HL-60 (cell line): Measurements from ENCODE around the gene FARP1.

ENCODE experiments used
- DNase-seq, 2 experiments: peaks; one replicate each; pipeline ENCODE4 v3.0.0-alpha.2; 2010 to 2020; ENCODE audit warnings: low read depth in 1 of 2, low spot score in 1 of 2
- H3K27ac ChIP-seq: fragments of 250-450 bp; sonication (Bioruptor Pico); replicated peaks from 2 replicates; pipeline ENCODE4 v1.5.1; 2020; ENCODE audit warnings: mild to moderate bottlenecking, moderate library complexity
- H3K27me3 ChIP-seq: fragments of 250-450 bp; sonication (Bioruptor Pico); 2 replicates; pipeline ENCODE4 v1.5.1; 2021; ENCODE audit warnings: mild to moderate bottlenecking, moderate library complexity; ENCODE audit not compliant: insufficient read depth, poor library complexity, severe bottlenecking
- H3K4me3 ChIP-seq: replicated peaks from 2 replicates; pipeline ENCODE4 v1.5.1; 2011; ENCODE audit warnings: mild to moderate bottlenecking, control low read depth, low read length; ENCODE audit not compliant: insufficient read depth
- CTCF ChIP-seq: IDR thresholded peaks from one replicate; pipeline ENCODE4 v1.5.1; 2011; ENCODE audit warnings: low read length, control low read depth, inconsistent platforms; ENCODE audit not compliant: insufficient read depth
- GABPA ChIP-seq: IDR thresholded peaks from 2 replicates; pipeline ENCODE4 v1.6.1; 2012; ENCODE audit warnings: low read depth
- POLR2AphosphoS5 ChIP-seq: IDR thresholded peaks from 2 replicates; pipeline ENCODE4 v1.6.1; 2012; ENCODE audit warnings: low read depth
- SPI1 ChIP-seq: IDR thresholded peaks from 2 replicates; pipeline ENCODE4 v1.6.1; 2012; ENCODE audit warnings: low read depth, mild to moderate bottlenecking, borderline replicate concordance
- TF ChIP-seq, protein P1 (sequence below): IDR thresholded peaks from 2 replicates; pipeline ENCODE4 v1.6.1; 2012; ENCODE audit warnings: low read depth; ENCODE audit not compliant: insufficient replicate concordance

FARP1 gene

DNA sequence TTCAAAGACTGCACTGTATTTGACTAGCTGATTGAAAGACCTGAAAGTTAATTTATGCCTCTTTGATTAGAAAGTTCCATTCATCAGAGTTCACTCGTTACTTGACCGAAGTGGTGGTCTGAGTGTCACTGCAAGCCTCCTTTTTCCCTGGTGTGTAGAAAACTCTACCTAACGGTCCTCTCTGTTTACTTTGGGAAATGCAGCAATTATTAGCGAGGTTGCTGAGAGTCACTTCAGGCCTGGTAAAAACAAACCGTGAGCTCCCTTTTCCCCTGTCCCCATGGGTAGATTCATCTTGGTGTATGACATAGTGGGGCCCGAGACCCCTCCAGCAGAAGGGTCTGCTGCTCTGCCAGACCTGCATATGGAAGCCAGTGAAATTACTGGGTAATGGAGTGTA is 161.0 kb downstream of the FARP1 start:
- DNase-seq = no peak
- H3K27me3 ChIP-seq = peaks cover 4% of the 10 kb centered on the region
- H3K27ac ChIP-seq = no peak overlapping the region
- no peak overlapping the region for H3K4me3 ChIP-seq
- TF ChIP-seq POLR2AphosphoS5 = no peak
- TF ChIP-seq, protein P1, sequence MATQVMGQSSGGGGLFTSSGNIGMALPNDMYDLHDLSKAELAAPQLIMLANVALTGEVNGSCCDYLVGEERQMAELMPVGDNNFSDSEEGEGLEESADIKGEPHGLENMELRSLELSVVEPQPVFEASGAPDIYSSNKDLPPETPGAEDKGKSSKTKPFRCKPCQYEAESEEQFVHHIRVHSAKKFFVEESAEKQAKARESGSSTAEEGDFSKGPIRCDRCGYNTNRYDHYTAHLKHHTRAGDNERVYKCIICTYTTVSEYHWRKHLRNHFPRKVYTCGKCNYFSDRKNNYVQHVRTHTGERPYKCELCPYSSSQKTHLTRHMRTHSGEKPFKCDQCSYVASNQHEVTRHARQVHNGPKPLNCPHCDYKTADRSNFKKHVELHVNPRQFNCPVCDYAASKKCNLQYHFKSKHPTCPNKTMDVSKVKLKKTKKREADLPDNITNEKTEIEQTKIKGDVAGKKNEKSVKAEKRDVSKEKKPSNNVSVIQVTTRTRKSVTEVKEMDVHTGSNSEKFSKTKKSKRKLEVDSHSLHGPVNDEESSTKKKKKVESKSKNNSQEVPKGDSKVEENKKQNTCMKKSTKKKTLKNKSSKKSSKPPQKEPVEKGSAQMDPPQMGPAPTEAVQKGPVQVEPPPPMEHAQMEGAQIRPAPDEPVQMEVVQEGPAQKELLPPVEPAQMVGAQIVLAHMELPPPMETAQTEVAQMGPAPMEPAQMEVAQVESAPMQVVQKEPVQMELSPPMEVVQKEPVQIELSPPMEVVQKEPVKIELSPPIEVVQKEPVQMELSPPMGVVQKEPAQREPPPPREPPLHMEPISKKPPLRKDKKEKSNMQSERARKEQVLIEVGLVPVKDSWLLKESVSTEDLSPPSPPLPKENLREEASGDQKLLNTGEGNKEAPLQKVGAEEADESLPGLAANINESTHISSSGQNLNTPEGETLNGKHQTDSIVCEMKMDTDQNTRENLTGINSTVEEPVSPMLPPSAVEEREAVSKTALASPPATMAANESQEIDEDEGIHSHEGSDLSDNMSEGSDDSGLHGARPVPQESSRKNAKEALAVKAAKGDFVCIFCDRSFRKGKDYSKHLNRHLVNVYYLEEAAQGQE = no peak
- TF ChIP-seq CTCF = no peak
- no peak for TF ChIP-seq SPI1
- no peak for TF ChIP-seq GABPA

DNA sequence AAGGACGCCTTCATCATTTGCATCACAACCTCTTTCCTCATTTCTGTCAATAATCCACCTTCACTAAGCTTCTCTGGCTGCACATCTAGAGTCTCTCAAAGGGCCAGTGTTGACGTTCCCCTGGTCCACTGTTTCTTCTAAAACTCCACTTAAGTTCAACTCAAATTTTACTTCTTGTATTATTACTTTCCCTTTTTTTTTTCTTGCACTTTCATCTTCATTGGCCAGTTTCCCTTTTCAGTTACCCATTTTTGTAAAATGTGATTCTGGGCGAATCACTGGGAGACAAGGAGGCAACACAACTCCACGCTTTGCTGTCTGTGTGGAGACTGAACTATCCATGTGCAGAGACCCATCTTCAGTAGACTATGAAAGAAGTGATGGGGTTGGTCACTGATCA is 162.8 kb downstream of the FARP1 start:
- H3K27ac ChIP-seq = no peak overlapping the region
- TF ChIP-seq POLR2AphosphoS5 (no peak), CTCF (no peak), GABPA (no peak), SPI1 (no peak)
- TF ChIP-seq, protein P1 = no peak
- DNase-seq = no peak
- H3K27me3 ChIP-seq = peaks cover 4% of the 10 kb centered on the region
- H3K4me3 ChIP-seq = no peak overlapping the region

GRCh38 chr13:98307463-98308085 is 164.7 kb downstream of the FARP1 start:
- TF ChIP-seq, protein P1 = no peak
- no peak for TF ChIP-seq CTCF
- no peak for TF ChIP-seq POLR2AphosphoS5
- no peak for TF ChIP-seq GABPA
- TF ChIP-seq SPI1 = no peak
- Histone ChIP-seq H3K4me3 (no peak overlapping the region), H3K27me3 (peaks cover 4% of the 10 kb centered on the region), H3K27ac (no peak overlapping the region)
- no peak for DNase-seq
